Heart left ventricle (tissue), 13 donors: ENCODE data around the gene TNNI3K.

Source experiments
- POLR2A ChIP-seq, 2 donors: fragments of 450-650 bp; IDR thresholded peaks; one replicate each; pipeline ENCODE4 v1.6.1; 2017; ENCODE audit warnings: antibody characterized with exemption in 2 of 2, mild to moderate bottlenecking in 2 of 2, moderate library complexity in 2 of 2
- TF ChIP-seq, protein P1 (sequence below), 12 donors: fragments of 200-600 bp; sonication (generic) in 4 of 12; IDR thresholded peaks; one replicate each; pipeline versions ENCODE4 v1.5.0 to v1.8.0; 2018 to 2022; ENCODE audit warnings: antibody characterized with exemption in 12 of 12, mild to moderate bottlenecking in 5 of 12
- donor health status: ischemic (EF 13 %, LVEDD 7.1; RV severe dilation, severe dysfunction).
- donor health status: DM: no; HTN: yes; CAD: no.
- donor health status: DM: no; HTN: no; CAD: no.
- donor health status: ischemic (EF 25% LVEDD 6.9; RV normal size, moderate dysfunction).
- donor health status: ischemic (EF 25% LVEDD 5.7; RV mildly dilated, moderate dysfunction).
- donor health status: ischemic (EF 35%, LVEDD 5.7; RV mildly dilated, moderate dysfunction).
- donor health status: nonischemic (EF 11% LVEDD 7.7; RV severe dilation, severe dysfunction).
- donor health status: DM: yes; HTN: yes; CAD: no.
- donor health status: PGD.
- donor health status: ischemic (EF 29% LVEDD 5.4; RV normal size, mild dysfunction).
- donor health status: nonischemic (EF 23%, LVEDD 6.1; RV moderate dilation, normal function).

DNA sequence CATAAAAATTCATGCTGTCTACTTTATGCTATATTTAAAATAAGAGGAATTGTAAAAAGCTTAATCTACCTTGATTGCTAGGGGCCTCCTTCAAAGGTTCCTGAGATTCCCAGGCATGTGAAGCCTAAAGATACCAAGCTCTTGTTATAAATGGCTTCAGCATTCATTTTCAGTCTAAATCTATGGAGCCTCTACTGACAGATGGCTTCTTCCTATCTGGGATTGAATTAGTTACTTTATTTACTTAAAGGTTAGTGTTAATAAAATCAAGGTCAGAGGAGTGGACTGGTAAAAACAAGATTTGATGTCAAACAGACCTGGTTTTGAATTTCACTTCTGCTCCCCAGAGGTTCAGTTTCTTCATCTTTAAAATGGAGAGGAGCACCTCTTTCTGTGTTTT is 93.7 kb downstream of the TNNI3K start:
- TF ChIP-seq, protein P1, sequence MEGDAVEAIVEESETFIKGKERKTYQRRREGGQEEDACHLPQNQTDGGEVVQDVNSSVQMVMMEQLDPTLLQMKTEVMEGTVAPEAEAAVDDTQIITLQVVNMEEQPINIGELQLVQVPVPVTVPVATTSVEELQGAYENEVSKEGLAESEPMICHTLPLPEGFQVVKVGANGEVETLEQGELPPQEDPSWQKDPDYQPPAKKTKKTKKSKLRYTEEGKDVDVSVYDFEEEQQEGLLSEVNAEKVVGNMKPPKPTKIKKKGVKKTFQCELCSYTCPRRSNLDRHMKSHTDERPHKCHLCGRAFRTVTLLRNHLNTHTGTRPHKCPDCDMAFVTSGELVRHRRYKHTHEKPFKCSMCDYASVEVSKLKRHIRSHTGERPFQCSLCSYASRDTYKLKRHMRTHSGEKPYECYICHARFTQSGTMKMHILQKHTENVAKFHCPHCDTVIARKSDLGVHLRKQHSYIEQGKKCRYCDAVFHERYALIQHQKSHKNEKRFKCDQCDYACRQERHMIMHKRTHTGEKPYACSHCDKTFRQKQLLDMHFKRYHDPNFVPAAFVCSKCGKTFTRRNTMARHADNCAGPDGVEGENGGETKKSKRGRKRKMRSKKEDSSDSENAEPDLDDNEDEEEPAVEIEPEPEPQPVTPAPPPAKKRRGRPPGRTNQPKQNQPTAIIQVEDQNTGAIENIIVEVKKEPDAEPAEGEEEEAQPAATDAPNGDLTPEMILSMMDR (IDR thresholded peaks at IDR 0.05): no peak
- no peak for TF ChIP-seq POLR2A (IDR thresholded peaks at IDR 0.05)
